ENCODE measurements around the gene GCNT1. TPM values are rescaled to one million over a fixed set of nuclear protein-coding genes. Genes with fewer than 3 reads are reported as not detected.

GCNT1 gene
- polyA plus RNA-seq, 1 of the 3 experiments (the other 2 are of a cell fraction) = 0.76 TPM

- ChIA-PET POLR2A (no interaction called here), CTCF (interaction anchor here (1.4 kb wide), 1 partner anchor 95 kb away, joined by 3 read pairs; no protein-coding TSS in a partner anchor)
These were observed 83.4 kb downstream of the GCNT1 start for GRCh38 chr9:76542360-76542759.

DNA sequence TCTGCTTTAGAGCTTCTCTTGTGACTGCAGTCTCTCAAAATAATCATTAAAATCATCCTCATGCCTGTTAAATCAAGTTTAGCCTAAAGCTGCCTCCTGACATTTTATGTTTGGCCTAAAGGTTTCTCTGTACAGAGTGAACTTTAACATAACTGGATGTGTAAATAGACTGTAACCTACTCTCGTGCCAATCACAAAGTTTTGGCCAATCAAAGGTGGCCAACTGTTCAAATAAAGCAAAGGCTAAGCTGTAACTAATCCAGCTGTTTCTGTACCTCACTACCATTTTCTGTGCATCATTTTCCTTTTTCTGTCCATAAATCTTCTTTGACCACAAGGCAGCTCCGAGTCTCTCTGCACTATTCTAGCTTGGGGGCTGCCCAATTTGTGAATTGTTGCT, 86.2 kb downstream of the GCNT1 start:
- H3K36me3 ChIP-seq (replicated peaks in 1 of 2; ENCODE audit: control insufficient read depth in 1 of 2, insufficient read depth in 2 of 2, low read length in 1 of 2) = no peaks in the 10 kb centered on the region
- no peak overlapping the region for H3K4me3 ChIP-seq (ENCODE audit: low read depth in 2 of 2, low read length in 1 of 2)
- no peaks in the 10 kb centered on the region for H3K4me1 ChIP-seq (ENCODE audit: control insufficient read depth in 1 of 2, insufficient read depth in 2 of 2, low read depth in 1 of 2, low read length in 1 of 2)
- H2AFZ ChIP-seq (ENCODE audit: low read depth) = no peak overlapping the region
- H3K27ac ChIP-seq (ENCODE audit: low read depth in 2 of 2, low read length in 1 of 2) = no peak overlapping the region
- H3K9me3 ChIP-seq = no peaks in the 10 kb centered on the region
- no peaks in the 10 kb centered on the region for H3K79me2 ChIP-seq (ENCODE audit: insufficient read depth)
- no peak overlapping the region for H3K4me2 ChIP-seq
- ChIA-PET POLR2A (no interaction called here), CTCF (no interaction called here)
- peaks cover 14% of the 10 kb centered on the region; the same call in 1 of the 2 replicates for H3K27me3 ChIP-seq (ENCODE audit: insufficient read depth)
- H3K9me2 ChIP-seq = no peaks in the 10 kb centered on the region
- TF ChIP-seq GATA2 (CRISPR knock-in tag; IDR thresholded peaks at IDR 0.05) = no peak
- peaks cover 3% of the 10 kb centered on the region for H3F3A ChIP-seq (replicated peaks; ENCODE audit: insufficient read depth)
- DNase-seq = no peak
- no peaks in the 10 kb centered on the region for H4K20me1 ChIP-seq (ENCODE audit: insufficient read depth)
- H3K9ac ChIP-seq = no peak overlapping the region
- 0% methylated on average over 2 of the region's 2 CpGs for WGBS (ENCODE audit: low lambda C conversion rate)

More at GRCh38 chr9:76542360-76542759, 83.4 kb downstream of the GCNT1 start:
- Histone ChIP-seq H3K27me3 (ENCODE audit: insufficient read depth) (peaks cover 4% of the 10 kb centered on the region; the same call in 1 of the 2 replicates), H3K79me2 (ENCODE audit: insufficient read depth) (no peaks in the 10 kb centered on the region), H3K9ac (no peak overlapping the region), H3K4me1 (ENCODE audit: control insufficient read depth in 1 of 2, insufficient read depth in 2 of 2, low read depth in 1 of 2, low read length in 1 of 2) (no peaks in the 10 kb centered on the region), H3K9me2 (no peaks in the 10 kb centered on the region), H4K20me1 (ENCODE audit: insufficient read depth) (no peaks in the 10 kb centered on the region), H3K9me3 (no peaks in the 10 kb centered on the region), H3K27ac (ENCODE audit: low read depth in 2 of 2, low read length in 1 of 2) (no peak overlapping the region), H3K4me3 (ENCODE audit: low read depth in 2 of 2, low read length in 1 of 2) (no peak overlapping the region), H3K4me2 (no peak overlapping the region), H3K36me3 (replicated peaks in 1 of 2; ENCODE audit: control insufficient read depth in 1 of 2, insufficient read depth in 2 of 2, low read length in 1 of 2) (no peaks in the 10 kb centered on the region), H2AFZ (ENCODE audit: low read depth) (no peak overlapping the region), H3F3A (replicated peaks; ENCODE audit: insufficient read depth) (no peaks in the 10 kb centered on the region)
- DNase-seq = no peak
- WGBS (ENCODE audit: low lambda C conversion rate) = 15% methylated on average over 4 of the region's 5 CpGs
- TF ChIP-seq MEF2A (IDR thresholded peaks at IDR 0.05; ENCODE audit: borderline replicate concordance, low read depth) (no peak), YY1 (IDR thresholded peaks at IDR 0.05; ENCODE audit: low read depth) (no peak), RXRA (IDR thresholded peaks at IDR 0.05; ENCODE audit: borderline replicate concordance, low read depth) (no peak), TEAD4 (IDR thresholded peaks at IDR 0.05; ENCODE audit: borderline replicate concordance, insufficient read depth) (no peak), IRF3 (IDR thresholded peaks at IDR 0.05; ENCODE audit: low read depth, low read length) (no peak), NRF1 (IDR thresholded peaks at IDR 0.05; ENCODE audit: low read depth, low read length) (no peak), CHD2 (IDR thresholded peaks at IDR 0.05; ENCODE audit: low read length, partially characterized antibody) (no peak), GABPA (IDR thresholded peaks at IDR 0.05; ENCODE audit: low read depth) (no peak)
- TF ChIP-seq, protein P1, sequence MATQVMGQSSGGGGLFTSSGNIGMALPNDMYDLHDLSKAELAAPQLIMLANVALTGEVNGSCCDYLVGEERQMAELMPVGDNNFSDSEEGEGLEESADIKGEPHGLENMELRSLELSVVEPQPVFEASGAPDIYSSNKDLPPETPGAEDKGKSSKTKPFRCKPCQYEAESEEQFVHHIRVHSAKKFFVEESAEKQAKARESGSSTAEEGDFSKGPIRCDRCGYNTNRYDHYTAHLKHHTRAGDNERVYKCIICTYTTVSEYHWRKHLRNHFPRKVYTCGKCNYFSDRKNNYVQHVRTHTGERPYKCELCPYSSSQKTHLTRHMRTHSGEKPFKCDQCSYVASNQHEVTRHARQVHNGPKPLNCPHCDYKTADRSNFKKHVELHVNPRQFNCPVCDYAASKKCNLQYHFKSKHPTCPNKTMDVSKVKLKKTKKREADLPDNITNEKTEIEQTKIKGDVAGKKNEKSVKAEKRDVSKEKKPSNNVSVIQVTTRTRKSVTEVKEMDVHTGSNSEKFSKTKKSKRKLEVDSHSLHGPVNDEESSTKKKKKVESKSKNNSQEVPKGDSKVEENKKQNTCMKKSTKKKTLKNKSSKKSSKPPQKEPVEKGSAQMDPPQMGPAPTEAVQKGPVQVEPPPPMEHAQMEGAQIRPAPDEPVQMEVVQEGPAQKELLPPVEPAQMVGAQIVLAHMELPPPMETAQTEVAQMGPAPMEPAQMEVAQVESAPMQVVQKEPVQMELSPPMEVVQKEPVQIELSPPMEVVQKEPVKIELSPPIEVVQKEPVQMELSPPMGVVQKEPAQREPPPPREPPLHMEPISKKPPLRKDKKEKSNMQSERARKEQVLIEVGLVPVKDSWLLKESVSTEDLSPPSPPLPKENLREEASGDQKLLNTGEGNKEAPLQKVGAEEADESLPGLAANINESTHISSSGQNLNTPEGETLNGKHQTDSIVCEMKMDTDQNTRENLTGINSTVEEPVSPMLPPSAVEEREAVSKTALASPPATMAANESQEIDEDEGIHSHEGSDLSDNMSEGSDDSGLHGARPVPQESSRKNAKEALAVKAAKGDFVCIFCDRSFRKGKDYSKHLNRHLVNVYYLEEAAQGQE (IDR thresholded peaks at IDR 0.05; ENCODE audit: low read depth, low read length) = no peak

All from SK-N-SH (cell line).